Peyer's patch (tissue), 4 donors: ENCODE data around the gene B4GALNT4.

Source experiments
- POLR2A ChIP-seq, 2 donors: fragments of 450-650 bp; IDR thresholded peaks; one replicate each; pipeline ENCODE4 v1.5.1; 2017; ENCODE audit warnings: antibody characterized with exemption in 2 of 2, mild to moderate bottlenecking in 2 of 2, moderate library complexity in 2 of 2
- TF ChIP-seq, protein P1 (sequence below), 6 experiments: fragments of 450-650 bp in 4 of 6; fragments of 200-600 bp in 2 of 6; sonication (generic) in 1 of 6; IDR thresholded peaks; one replicate each; pipeline ENCODE4 v1.5.1; 2017 to 2019; ENCODE audit warnings: antibody characterized with exemption in 6 of 6, mild to moderate bottlenecking in 3 of 6, moderate library complexity in 1 of 6

DNA sequence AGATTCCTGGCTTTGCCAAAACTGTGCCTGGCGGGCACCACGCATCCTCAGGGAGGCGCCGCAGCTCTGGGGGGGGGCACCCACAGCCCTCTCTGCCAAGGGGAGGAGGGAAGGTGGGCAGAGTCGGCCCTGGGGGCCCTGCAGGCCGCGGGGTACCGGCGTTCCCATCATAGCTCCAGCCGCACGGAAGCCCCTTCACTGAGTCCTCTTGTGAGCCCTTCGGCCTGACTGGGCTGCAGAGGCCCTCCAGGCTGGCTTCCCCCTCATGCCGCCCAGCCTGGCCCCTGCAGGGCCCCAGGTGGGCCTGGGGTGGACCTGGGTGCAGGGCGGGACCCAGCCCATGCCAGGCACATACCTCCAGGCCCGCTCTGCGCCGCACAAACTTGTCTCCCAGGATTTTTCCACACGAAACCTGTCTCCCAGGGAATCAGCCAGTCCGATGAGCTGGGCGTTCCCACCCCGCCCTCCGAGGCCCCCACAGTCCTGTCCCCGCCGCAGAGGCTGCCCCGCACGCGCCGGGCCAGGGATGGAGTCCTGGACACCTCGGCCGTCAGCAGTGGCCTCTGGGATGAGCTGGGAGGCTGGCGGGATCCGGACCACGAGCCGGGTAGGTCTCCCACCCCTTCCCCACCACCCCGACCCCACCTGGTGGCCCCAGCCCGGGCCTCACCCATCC is 22.9 kb downstream of the B4GALNT4 start:
- TF ChIP-seq, protein P1, sequence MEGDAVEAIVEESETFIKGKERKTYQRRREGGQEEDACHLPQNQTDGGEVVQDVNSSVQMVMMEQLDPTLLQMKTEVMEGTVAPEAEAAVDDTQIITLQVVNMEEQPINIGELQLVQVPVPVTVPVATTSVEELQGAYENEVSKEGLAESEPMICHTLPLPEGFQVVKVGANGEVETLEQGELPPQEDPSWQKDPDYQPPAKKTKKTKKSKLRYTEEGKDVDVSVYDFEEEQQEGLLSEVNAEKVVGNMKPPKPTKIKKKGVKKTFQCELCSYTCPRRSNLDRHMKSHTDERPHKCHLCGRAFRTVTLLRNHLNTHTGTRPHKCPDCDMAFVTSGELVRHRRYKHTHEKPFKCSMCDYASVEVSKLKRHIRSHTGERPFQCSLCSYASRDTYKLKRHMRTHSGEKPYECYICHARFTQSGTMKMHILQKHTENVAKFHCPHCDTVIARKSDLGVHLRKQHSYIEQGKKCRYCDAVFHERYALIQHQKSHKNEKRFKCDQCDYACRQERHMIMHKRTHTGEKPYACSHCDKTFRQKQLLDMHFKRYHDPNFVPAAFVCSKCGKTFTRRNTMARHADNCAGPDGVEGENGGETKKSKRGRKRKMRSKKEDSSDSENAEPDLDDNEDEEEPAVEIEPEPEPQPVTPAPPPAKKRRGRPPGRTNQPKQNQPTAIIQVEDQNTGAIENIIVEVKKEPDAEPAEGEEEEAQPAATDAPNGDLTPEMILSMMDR (IDR thresholded peaks at IDR 0.05) = no peak
- TF ChIP-seq POLR2A (IDR thresholded peaks at IDR 0.05) = no peak
